ENCODE measurements around the gene RBP3. TPM values are rescaled to one million over a fixed set of nuclear protein-coding genes. Genes with fewer than 3 reads are reported as not detected.

RBP3 gene
- total and polyA plus RNA-seq, 11 donors: not detected

GRCh38 chr10:47365431-47366180 lies 17.4 kb downstream of the RBP3 start:
- WGBS, 4 donors: 86 to 94% (median 89%) methylated on average over 9 of the region's 9 CpGs
- Histone ChIP-seq H3K27ac (no peak overlapping the region), H3K4me1 (peaks cover 0 to 7% (median 0%) of the 10 kb centered on the region in 12 donors), H3K27me3 (no peaks in the 10 kb centered on the region), H3K9me3 (no peaks in the 10 kb centered on the region), H3K4me3 (no peak overlapping the region), H3K36me3 (no peaks in the 10 kb centered on the region)
- TF ChIP-seq POLR2A (IDR thresholded peaks at IDR 0.05): no peak
- TF ChIP-seq, protein P1, sequence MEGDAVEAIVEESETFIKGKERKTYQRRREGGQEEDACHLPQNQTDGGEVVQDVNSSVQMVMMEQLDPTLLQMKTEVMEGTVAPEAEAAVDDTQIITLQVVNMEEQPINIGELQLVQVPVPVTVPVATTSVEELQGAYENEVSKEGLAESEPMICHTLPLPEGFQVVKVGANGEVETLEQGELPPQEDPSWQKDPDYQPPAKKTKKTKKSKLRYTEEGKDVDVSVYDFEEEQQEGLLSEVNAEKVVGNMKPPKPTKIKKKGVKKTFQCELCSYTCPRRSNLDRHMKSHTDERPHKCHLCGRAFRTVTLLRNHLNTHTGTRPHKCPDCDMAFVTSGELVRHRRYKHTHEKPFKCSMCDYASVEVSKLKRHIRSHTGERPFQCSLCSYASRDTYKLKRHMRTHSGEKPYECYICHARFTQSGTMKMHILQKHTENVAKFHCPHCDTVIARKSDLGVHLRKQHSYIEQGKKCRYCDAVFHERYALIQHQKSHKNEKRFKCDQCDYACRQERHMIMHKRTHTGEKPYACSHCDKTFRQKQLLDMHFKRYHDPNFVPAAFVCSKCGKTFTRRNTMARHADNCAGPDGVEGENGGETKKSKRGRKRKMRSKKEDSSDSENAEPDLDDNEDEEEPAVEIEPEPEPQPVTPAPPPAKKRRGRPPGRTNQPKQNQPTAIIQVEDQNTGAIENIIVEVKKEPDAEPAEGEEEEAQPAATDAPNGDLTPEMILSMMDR (IDR thresholded peaks at IDR 0.05): no peak
- intact Hi-C loops (cut with DNase I): loop anchor here in 1 of 10 donors (10.0 kb wide), 1 partner anchor 89 kb away; no protein-coding TSS in a partner anchor
- no peak for ATAC-seq
- no peak for DNase-seq

DNA sequence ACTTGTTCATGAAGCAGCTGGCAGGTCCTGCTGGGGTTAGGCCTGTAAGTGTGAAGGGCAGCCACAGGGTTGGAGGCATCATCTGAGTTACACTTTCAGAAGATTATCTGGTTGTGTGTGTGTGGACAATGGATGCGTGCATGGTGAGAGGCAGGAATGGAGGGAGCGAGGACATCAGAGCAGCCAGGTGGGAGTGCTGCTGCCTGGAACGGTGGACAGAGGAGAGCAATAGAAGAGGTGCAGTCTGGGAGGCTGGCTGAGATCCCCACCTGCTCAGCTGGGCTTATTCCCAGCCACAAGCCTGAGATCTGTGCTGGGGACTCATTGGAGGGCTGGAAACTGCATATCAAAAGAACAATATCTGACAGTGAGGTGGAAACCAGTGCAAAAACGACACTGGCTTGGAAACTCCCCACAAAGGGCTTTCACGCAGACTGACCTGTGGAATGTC lies 18.0 kb downstream of the RBP3 start:
- no peaks in the 10 kb centered on the region for H3K27me3 ChIP-seq
- no peaks in the 10 kb centered on the region for H3K36me3 ChIP-seq
- H3K9me3 ChIP-seq: no peaks in the 10 kb centered on the region
- TF ChIP-seq POLR2A (IDR thresholded peaks at IDR 0.05): no peak
- TF ChIP-seq, protein P1 (IDR thresholded peaks at IDR 0.05): no peak
- ATAC-seq (no peak), DNase-seq (no peak)
- WGBS, 4 donors: 72 to 73% (median 72%) methylated on average over 5 of the region's 5 CpGs
- H3K4me3 ChIP-seq: no peak overlapping the region
- H3K27ac ChIP-seq: no peak overlapping the region
- H3K4me1 ChIP-seq: peaks cover 0 to under 1% (median 0%) of the 10 kb centered on the region in 12 donors
- intact Hi-C loops (cut with DNase I): loop anchor here in 1 of 10 donors (10.0 kb wide), 1 partner anchor 89 kb away; no protein-coding TSS in a partner anchor

GRCh38 chr10:47366731-47367460 lies 18.7 kb downstream of the RBP3 start:
- Histone ChIP-seq H3K36me3 (no peaks in the 10 kb centered on the region), H3K27me3 (no peaks in the 10 kb centered on the region), H3K4me3 (no peak overlapping the region), H3K9me3 (no peaks in the 10 kb centered on the region), H3K4me1 (no peaks in the 10 kb centered on the region), H3K27ac (no peak overlapping the region)
- DNase-seq: no peak
- no peak for TF ChIP-seq POLR2A (IDR thresholded peaks at IDR 0.05)
- TF ChIP-seq, protein P1 (IDR thresholded peaks at IDR 0.05): no peak
- WGBS, 4 donors: 87 to 90% (median 89%) methylated on average over 8 of the region's 8 CpGs
- no peak for ATAC-seq
- intact Hi-C loops (cut with DNase I): loop anchor here in 1 of 10 donors (10.0 kb wide), 1 partner anchor 88 kb away; no protein-coding TSS in a partner anchor

- 77 to 86% (median 81%) methylated on average over 11 of the region's 11 CpGs for WGBS, 4 donors
- H3K4me3 ChIP-seq: no peak overlapping the region
- H3K27ac ChIP-seq: no peak overlapping the region
- no peaks in the 10 kb centered on the region for H3K4me1 ChIP-seq
- TF ChIP-seq POLR2A (IDR thresholded peaks at IDR 0.05): no peak
- TF ChIP-seq, protein P1 (IDR thresholded peaks at IDR 0.05): no peak
- no peaks in the 10 kb centered on the region for H3K36me3 ChIP-seq
- no peaks in the 10 kb centered on the region for H3K9me3 ChIP-seq
- no peak for ATAC-seq
- intact Hi-C loops (cut with DNase I): loop anchor here in 1 of 10 donors (10.0 kb wide), 1 partner anchor 87 kb away; no protein-coding TSS in a partner anchor
- H3K27me3 ChIP-seq: no peaks in the 10 kb centered on the region
- DNase-seq: no peak
These were observed 19.5 kb downstream of the RBP3 start for GRCh38 chr10:47367646-47368045.

All from heart left ventricle (tissue), 16 donors.